ENCODE results near the gene ERLIN1. TPM values are rescaled to one million over a fixed set of nuclear protein-coding genes. Genes with fewer than 3 reads are reported as not detected.

The ERLIN1 gene
- total RNA-seq, 1 experiment from 2014 or later: 42.9 TPM

DNA sequence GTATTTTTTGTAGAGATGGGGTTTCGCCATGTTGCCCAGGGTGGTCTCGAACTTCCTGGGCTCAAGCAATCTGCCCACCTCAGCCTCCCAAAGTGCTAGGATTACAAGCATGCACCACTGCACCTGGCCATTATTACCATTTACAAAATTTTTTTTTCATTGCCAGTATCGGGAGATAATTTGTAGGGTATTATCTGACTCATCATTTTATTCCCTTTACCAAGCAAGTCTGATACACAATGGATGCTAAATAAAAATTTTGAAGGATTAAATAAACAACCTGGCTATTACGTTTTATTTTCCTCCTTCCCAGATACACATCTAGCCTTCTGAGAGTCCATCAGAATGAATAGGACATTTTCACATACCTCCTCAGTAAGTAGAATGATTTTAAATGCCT lies 66.1 kb downstream of the ERLIN1 start:
- peaks cover 7% of the 10 kb centered on the region for H3K9me3 Mint-ChIP-seq (ENCODE audit: unreplicated experiment)
- H3K27ac Mint-ChIP-seq (ENCODE audit: low read depth, unreplicated experiment): no peak overlapping the region
- POLR2A ChIA-PET: no interaction called here
- no peak overlapping the region for H3K4me3 Mint-ChIP-seq (ENCODE audit: unreplicated experiment)
- DNase-seq (ENCODE audit: unreplicated experiment): no peak
- no peaks in the 10 kb centered on the region for H3K27me3 Mint-ChIP-seq (ENCODE audit: insufficient read depth, unreplicated experiment)
- H3K4me1 Mint-ChIP-seq (ENCODE audit: insufficient read depth, unreplicated experiment): no peaks in the 10 kb centered on the region
- H3K36me3 Mint-ChIP-seq (ENCODE audit: insufficient read depth, unreplicated experiment): no peaks in the 10 kb centered on the region
- TF ChIP-seq, protein P1, sequence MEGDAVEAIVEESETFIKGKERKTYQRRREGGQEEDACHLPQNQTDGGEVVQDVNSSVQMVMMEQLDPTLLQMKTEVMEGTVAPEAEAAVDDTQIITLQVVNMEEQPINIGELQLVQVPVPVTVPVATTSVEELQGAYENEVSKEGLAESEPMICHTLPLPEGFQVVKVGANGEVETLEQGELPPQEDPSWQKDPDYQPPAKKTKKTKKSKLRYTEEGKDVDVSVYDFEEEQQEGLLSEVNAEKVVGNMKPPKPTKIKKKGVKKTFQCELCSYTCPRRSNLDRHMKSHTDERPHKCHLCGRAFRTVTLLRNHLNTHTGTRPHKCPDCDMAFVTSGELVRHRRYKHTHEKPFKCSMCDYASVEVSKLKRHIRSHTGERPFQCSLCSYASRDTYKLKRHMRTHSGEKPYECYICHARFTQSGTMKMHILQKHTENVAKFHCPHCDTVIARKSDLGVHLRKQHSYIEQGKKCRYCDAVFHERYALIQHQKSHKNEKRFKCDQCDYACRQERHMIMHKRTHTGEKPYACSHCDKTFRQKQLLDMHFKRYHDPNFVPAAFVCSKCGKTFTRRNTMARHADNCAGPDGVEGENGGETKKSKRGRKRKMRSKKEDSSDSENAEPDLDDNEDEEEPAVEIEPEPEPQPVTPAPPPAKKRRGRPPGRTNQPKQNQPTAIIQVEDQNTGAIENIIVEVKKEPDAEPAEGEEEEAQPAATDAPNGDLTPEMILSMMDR (IDR thresholded peaks at IDR 0.05; ENCODE audit: unreplicated experiment): no peak
- no TSS peak for BruUV-seq (replicated peaks)
- intact Hi-C loops (cut with micrococcal nuclease): no loop called here
- CTCF ChIA-PET: no interaction called here

DNA sequence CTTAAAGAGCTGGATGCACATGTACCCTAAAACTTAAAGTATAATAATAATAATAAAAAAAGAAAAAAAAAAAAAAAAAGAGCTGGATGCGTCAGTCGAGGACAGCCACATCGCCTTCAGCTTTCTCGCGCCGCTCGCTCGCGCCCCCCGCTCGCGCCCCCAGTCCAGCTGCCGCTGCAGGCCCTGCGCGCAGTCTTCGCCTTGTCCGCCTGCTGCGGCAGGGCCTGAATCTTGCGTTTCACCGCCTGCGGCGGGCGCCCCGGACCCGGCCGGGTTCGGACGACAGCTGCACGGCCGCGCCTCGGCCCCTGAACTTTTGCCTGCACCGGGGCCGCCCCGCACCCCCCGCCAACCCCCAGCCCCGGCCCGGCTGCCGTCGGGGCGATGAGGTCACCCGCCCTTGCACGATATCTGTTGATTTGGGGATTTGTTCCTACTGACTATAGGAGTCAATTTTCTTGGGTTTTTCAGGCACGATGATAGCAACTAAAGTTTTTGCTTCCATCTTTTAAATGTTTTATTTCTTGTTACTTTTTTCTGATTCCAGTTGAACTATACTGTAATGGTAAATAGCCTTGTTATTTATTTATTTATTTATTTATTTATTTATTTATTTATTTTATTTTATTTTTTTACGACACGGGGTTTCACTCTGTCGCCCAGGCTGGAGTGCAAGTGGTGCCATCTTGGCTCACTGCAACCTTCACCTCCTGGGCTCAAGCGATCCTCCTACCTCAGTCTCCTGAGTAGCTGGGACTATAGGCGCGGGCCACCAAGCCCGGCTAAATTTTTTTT lies 70.7 kb downstream of the ERLIN1 start:
- TF ChIP-seq, protein P1 (IDR thresholded peaks at IDR 0.05; ENCODE audit: unreplicated experiment): no peak
- no TSS peak for BruUV-seq (replicated peaks)
- CTCF ChIA-PET: interaction anchor here (0.6 to 0.8 kb wide), 2 partner anchors 15 to 188 kb away, joined by 4 read pairs; no protein-coding TSS in a partner anchor
- Mint-ChIP-seq H3K27ac (ENCODE audit: low read depth, unreplicated experiment) (no peak overlapping the region), H3K4me3 (ENCODE audit: unreplicated experiment) (no peak overlapping the region), H3K27me3 (ENCODE audit: insufficient read depth, unreplicated experiment) (no peaks in the 10 kb centered on the region), H3K36me3 (ENCODE audit: insufficient read depth, unreplicated experiment) (no peaks in the 10 kb centered on the region), H3K9me3 (ENCODE audit: unreplicated experiment) (peaks cover 7% of the 10 kb centered on the region), H3K4me1 (ENCODE audit: insufficient read depth, unreplicated experiment) (no peaks in the 10 kb centered on the region)
- no peak for DNase-seq (ENCODE audit: unreplicated experiment)
- intact Hi-C loops (cut with micrococcal nuclease): no loop called here
- POLR2A ChIA-PET: no interaction called here

DNA sequence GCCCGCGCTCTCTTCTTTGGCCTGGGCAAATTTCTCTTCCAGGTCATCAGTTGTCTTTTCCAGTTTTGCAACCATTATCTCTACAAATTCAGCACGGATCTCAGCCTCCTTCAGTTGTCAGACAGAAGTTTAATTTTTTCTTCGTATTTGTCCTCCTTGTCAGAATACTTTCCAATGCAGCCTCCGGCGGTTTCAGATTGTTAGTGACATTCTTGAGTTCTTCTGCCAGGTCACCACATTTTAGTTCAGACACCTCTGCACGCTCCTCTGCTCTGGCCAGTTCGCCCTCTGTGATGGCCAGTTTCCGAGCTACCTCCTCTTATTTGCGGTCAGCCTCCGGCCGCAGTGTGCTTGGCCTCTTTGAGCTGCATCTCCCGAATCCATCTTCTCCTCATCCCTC lies 71.4 kb downstream of the ERLIN1 start:
- DNase-seq (ENCODE audit: unreplicated experiment): no peak
- no peaks in the 10 kb centered on the region for H3K4me1 Mint-ChIP-seq (ENCODE audit: insufficient read depth, unreplicated experiment)
- intact Hi-C loops (cut with micrococcal nuclease): no loop called here
- H3K27ac Mint-ChIP-seq (ENCODE audit: low read depth, unreplicated experiment): no peak overlapping the region
- H3K27me3 Mint-ChIP-seq (ENCODE audit: insufficient read depth, unreplicated experiment): no peaks in the 10 kb centered on the region
- no TSS peak for BruUV-seq (replicated peaks)
- peaks cover 7% of the 10 kb centered on the region for H3K9me3 Mint-ChIP-seq (ENCODE audit: unreplicated experiment)
- CTCF ChIA-PET: interaction anchor here (0.6 to 0.8 kb wide), 2 partner anchors 14 to 187 kb away, joined by 4 read pairs; no protein-coding TSS in a partner anchor
- H3K36me3 Mint-ChIP-seq (ENCODE audit: insufficient read depth, unreplicated experiment): no peaks in the 10 kb centered on the region
- POLR2A ChIA-PET: no interaction called here
- TF ChIP-seq, protein P1 (IDR thresholded peaks at IDR 0.05; ENCODE audit: unreplicated experiment): no peak
- no peak overlapping the region for H3K4me3 Mint-ChIP-seq (ENCODE audit: unreplicated experiment)

DNA sequence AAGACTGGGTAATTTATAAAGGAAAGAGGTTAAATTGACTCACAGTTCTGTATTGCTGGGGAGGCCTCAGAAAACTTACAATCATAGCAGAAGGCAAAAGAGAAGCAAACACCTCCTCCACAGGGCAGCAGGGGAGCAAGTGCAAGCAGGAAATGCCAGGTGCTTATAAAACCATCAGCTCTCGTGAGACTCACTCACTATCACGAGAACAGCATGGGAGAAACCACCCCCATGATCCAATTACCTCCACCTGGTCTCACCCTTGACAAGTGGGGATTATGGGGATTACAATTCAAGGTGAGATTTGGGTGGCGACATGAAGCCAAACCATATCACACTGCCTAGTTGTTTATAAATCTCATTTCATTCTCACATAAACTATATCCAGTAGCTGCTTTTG lies 76.2 kb downstream of the ERLIN1 start:
- Mint-ChIP-seq H3K9me3 (ENCODE audit: unreplicated experiment) (peaks cover 3% of the 10 kb centered on the region), H3K36me3 (ENCODE audit: insufficient read depth, unreplicated experiment) (no peaks in the 10 kb centered on the region), H3K27me3 (ENCODE audit: insufficient read depth, unreplicated experiment) (no peaks in the 10 kb centered on the region), H3K27ac (ENCODE audit: low read depth, unreplicated experiment) (no peak overlapping the region), H3K4me3 (ENCODE audit: unreplicated experiment) (no peak overlapping the region), H3K4me1 (ENCODE audit: insufficient read depth, unreplicated experiment) (no peaks in the 10 kb centered on the region)
- POLR2A ChIA-PET: interaction anchor here (0.8 kb wide), 1 partner anchor 9 kb away, joined by 3 read pairs; no protein-coding TSS in a partner anchor
- no peak for DNase-seq (ENCODE audit: unreplicated experiment)
- TF ChIP-seq, protein P1 (IDR thresholded peaks at IDR 0.05; ENCODE audit: unreplicated experiment): no peak
- intact Hi-C loops (cut with micrococcal nuclease): no loop called here
- no TSS peak for BruUV-seq (replicated peaks)
- CTCF ChIA-PET: interaction anchor here (0.9 kb wide), 1 partner anchor 264 kb away, joined by 3 read pairs; no protein-coding TSS in a partner anchor

Measured in MCF 10A (cell line).